ENCODE results near the gene SIRT7. TPM values are rescaled to one million over a fixed set of nuclear protein-coding genes. Genes with fewer than 3 reads are reported as not detected.

Gene SIRT7
- polyA plus RNA-seq, 1 donor from 2014 or later = 44.5 TPM

GRCh38 chr17:81939218-81939617, 21.2 kb upstream of the SIRT7 start:
- Histone ChIP-seq H3K9ac (ENCODE audit: low read length) (no peak overlapping the region), H3K27ac (ENCODE audit: low read length) (no peak overlapping the region), H3K4me2 (ENCODE audit: low read length) (no peak overlapping the region), H4K20me1 (ENCODE audit: insufficient read depth) (no peaks in the 10 kb centered on the region), H3K79me2 (replicated peaks; ENCODE audit: insufficient read depth, low read length) (no peaks in the 10 kb centered on the region), H3K9me3 (ENCODE audit: low read length) (no peaks in the 10 kb centered on the region), H2AFZ (ENCODE audit: low read depth, low read length) (no peak overlapping the region), H3F3A (ENCODE audit: insufficient read depth, low read length, poor library complexity, severe bottlenecking) (no peaks in the 10 kb centered on the region), H3K4me3 (ENCODE audit: low read length) (no peak overlapping the region), H3K27me3 (ENCODE audit: insufficient read depth, low read depth, low read length) (no peaks in the 10 kb centered on the region), H3K36me3 (ENCODE audit: insufficient read depth, low read length) (no peaks in the 10 kb centered on the region), H3K9me2 (ENCODE audit: insufficient read depth, low read length) (no peaks in the 10 kb centered on the region)
- TF ChIP-seq TAF1 (IDR thresholded peaks at IDR 0.05; ENCODE audit: low read depth) = no peak
- no peak for TF ChIP-seq SMC3 (conservative IDR thresholded peaks at IDR 0.05; ENCODE audit: poor library complexity)
- TF ChIP-seq REST (IDR thresholded peaks at IDR 0.05; ENCODE audit: borderline replicate concordance) = no peak
- no peak for TF ChIP-seq RAD21 (conservative IDR thresholded peaks at IDR 0.05)
- no peak for TF ChIP-seq EP300 (conservative IDR thresholded peaks at IDR 0.05; ENCODE audit: poor library complexity, severe bottlenecking)
- TF ChIP-seq MXI1 (conservative IDR thresholded peaks at IDR 0.05; ENCODE audit: poor library complexity, severe bottlenecking) = no peak
- TF ChIP-seq CTCF (IDR thresholded peaks at IDR 0.05; ENCODE audit: poor library complexity, severe bottlenecking) = no peak
- TF ChIP-seq EZH2 (IDR thresholded peaks at IDR 0.05; ENCODE audit: borderline replicate concordance, insufficient read depth, low read length, poor library complexity, severe bottlenecking) = no peak
- no peak for TF ChIP-seq POLR2AphosphoS5 (IDR thresholded peaks at IDR 0.05)

- Histone ChIP-seq H3F3A (ENCODE audit: insufficient read depth, low read length, poor library complexity, severe bottlenecking) (no peaks in the 10 kb centered on the region), H4K20me1 (ENCODE audit: insufficient read depth) (no peaks in the 10 kb centered on the region), H2AFZ (ENCODE audit: low read depth, low read length) (no peak overlapping the region), H3K27ac (ENCODE audit: low read length) (no peak overlapping the region), H3K4me3 (ENCODE audit: low read length) (no peak overlapping the region), H3K4me2 (ENCODE audit: low read length) (no peak overlapping the region), H3K27me3 (ENCODE audit: insufficient read depth, low read depth, low read length) (no peaks in the 10 kb centered on the region), H3K9me2 (ENCODE audit: insufficient read depth, low read length) (no peaks in the 10 kb centered on the region), H3K79me2 (replicated peaks; ENCODE audit: insufficient read depth, low read length) (no peaks in the 10 kb centered on the region), H3K9me3 (ENCODE audit: low read length) (no peaks in the 10 kb centered on the region), H3K36me3 (ENCODE audit: insufficient read depth, low read length) (no peaks in the 10 kb centered on the region), H3K9ac (ENCODE audit: low read length) (no peak overlapping the region)
- no peak for TF ChIP-seq RAD21 (conservative IDR thresholded peaks at IDR 0.05)
- TF ChIP-seq REST (IDR thresholded peaks at IDR 0.05; ENCODE audit: borderline replicate concordance) = no peak
- no peak for TF ChIP-seq SMC3 (conservative IDR thresholded peaks at IDR 0.05; ENCODE audit: poor library complexity)
Observed at GRCh38 chr17:81935709-81936084, 17.7 kb upstream of the SIRT7 start.
